ENCODE data around the gene B3GNT8. TPM values are rescaled to one million over a fixed set of nuclear protein-coding genes. Genes with fewer than 3 reads are reported as not detected.
"Not testable (repeated sequence)": the region's sequence is repeated elsewhere in the genome, so short reads cannot be mapped to it uniquely, and the experiment has no call there.

B3GNT8 gene, protein sequence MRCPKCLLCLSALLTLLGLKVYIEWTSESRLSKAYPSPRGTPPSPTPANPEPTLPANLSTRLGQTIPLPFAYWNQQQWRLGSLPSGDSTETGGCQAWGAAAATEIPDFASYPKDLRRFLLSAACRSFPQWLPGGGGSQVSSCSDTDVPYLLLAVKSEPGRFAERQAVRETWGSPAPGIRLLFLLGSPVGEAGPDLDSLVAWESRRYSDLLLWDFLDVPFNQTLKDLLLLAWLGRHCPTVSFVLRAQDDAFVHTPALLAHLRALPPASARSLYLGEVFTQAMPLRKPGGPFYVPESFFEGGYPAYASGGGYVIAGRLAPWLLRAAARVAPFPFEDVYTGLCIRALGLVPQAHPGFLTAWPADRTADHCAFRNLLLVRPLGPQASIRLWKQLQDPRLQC
- total RNA-seq: 1 to 10 TPM; 2.0 to 3.6 (median 3.1) TPM
- polyA plus RNA-seq: 3.4 TPM
- long read RNA-seq, donor 1, partial matches to known transcripts: 2 of 10 reads
- long read RNA-seq, donor 1, other reads (novel, unspliced or antisense): 7 of 10 reads
- long read RNA-seq, donor 2, partial matches to known transcripts: 8 of 8 reads
- long read RNA-seq, donor 2, other reads (novel, unspliced or antisense): 0 of 8 reads
- long read RNA-seq, donor 3, partial matches to known transcripts: 3 of 6 reads
- long read RNA-seq, donor 3, other reads (novel, unspliced or antisense): 3 of 6 reads
- long read RNA-seq, donor 4, partial matches to known transcripts: 0 of 3 reads
- long read RNA-seq, donor 4, other reads (novel, unspliced or antisense): 3 of 3 reads

DNA sequence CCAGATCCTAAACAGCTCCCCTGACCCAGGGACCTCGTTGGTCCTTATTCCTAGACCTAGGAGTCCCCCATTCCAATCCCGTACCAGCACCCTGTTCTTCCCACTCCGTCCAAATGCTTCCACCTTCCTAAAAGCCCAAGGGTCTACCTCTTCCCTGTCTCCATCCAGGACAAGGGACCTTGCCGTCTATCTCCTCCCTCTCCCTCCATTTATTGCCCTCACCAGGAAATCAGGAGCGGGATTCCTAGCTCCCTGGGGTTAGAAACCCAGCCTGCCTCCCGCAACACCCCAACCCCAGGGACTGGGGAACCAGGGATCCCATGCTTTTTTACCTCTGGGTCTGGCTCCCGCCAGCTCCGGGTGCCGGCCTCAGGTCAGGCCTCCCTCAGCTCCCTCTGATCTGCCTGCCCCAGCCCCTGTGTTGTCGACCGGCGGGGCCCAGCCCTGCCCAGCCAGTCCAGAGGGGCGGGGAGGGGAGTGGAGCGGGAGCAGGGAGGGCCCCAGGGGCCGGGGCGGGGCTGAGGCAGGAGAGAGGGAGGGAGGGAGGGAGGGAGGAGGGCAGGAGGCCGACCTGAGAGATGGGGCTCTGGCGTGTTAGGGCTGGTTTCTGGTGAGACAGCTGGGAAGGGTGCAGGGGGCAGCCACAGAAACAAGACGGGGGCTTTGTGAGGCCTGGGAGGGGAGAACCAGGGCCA lies at the start of gene B3GNT8:
Gene B3GNT8, minus strand, starts transcription at position 423 of the 695 bp plus-strand sequence. CDS start 596 bp downstream, outside the sequence.
- H3K27me3 ChIP-seq (ENCODE audit: control insufficient read depth, insufficient read depth): no peaks in the 10 kb centered on the region
- DNase-seq (peak; percentile 88 to 95 (median 95)), ATAC-seq (peak; percentile 90 to 92)
- intact Hi-C loops (cut with DNase I): no loop called here
- peak within 1 kb of the TSS; percentile 78 for H3K27ac ChIP-seq (ENCODE audit: low read length)
- no peaks in the 10 kb centered on the region for H3K9me3 ChIP-seq (ENCODE audit: control insufficient read depth, low read length)
- H3K4me3 ChIP-seq (ENCODE audit: low read length): peak within 1 kb of the TSS; percentile 74
- peaks cover 6% of the 10 kb centered on the region for H3K4me1 ChIP-seq (ENCODE audit: control insufficient read depth, insufficient read depth, low read length)
- 9% methylated on average over 19 of the region's 19 CpGs for WGBS

DNA sequence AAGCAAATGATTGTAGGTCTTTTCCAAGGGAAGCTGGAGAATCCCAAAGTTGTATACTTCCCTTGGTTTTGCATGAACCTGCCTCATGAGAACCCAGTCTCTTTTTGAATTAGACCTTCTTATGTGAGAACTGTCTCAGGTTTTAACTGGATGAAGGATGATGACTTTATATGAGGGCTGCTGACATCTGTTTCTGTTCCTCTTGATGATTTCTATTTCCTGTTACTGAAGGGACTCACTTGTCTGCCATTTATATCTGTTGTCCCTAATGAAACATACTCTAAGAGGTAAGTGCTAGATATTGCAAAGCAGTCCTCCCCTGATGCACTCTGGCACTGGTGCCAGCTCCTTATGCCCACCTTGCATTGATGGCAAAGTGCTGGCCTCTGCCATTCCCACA lies 49.4 kb upstream of the B3GNT8 start:
- DNase-seq (no peak), ATAC-seq (no peak)
- H3K27ac ChIP-seq (ENCODE audit: low read length): no peak overlapping the region
- H3K4me3 ChIP-seq (ENCODE audit: low read length): no peak overlapping the region
- H3K4me1 ChIP-seq (ENCODE audit: control insufficient read depth, insufficient read depth, low read length): no peaks in the 10 kb centered on the region
- no peaks in the 10 kb centered on the region for H3K27me3 ChIP-seq (ENCODE audit: control insufficient read depth, insufficient read depth)
- no peaks in the 10 kb centered on the region for H3K9me3 ChIP-seq (ENCODE audit: control insufficient read depth, low read length)
- intact Hi-C loops (cut with DNase I): no loop called here

GRCh38 chr19:41463257-41464256 lies 36.4 kb upstream of the B3GNT8 start:
- ATAC-seq; H3K4me3 ChIP-seq (ENCODE audit: low read length); H3K4me1 ChIP-seq (ENCODE audit: control insufficient read depth, insufficient read depth, low read length); intact Hi-C loops (cut with DNase I); H3K27me3 ChIP-seq (ENCODE audit: control insufficient read depth, insufficient read depth); H3K27ac ChIP-seq (ENCODE audit: low read length); H3K9me3 ChIP-seq (ENCODE audit: control insufficient read depth, low read length): not testable (repeated sequence)
- 82% methylated on average over 22 of the region's 22 CpGs for WGBS
- peak in 1 of 3 donors; percentile 53 for DNase-seq

- no peak overlapping the region for H3K27ac ChIP-seq (ENCODE audit: low read length)
- H3K9me3 ChIP-seq (ENCODE audit: control insufficient read depth, low read length): no peaks in the 10 kb centered on the region
- ATAC-seq (no peak), DNase-seq (no peak)
- intact Hi-C loops (cut with DNase I): no loop called here
- H3K4me3 ChIP-seq (ENCODE audit: low read length): no peak overlapping the region
- no peaks in the 10 kb centered on the region for H3K4me1 ChIP-seq (ENCODE audit: control insufficient read depth, insufficient read depth, low read length)
- H3K27me3 ChIP-seq (ENCODE audit: control insufficient read depth, insufficient read depth): no peaks in the 10 kb centered on the region
- 66% methylated on average over 6 of the region's 6 CpGs for WGBS
These were observed 35.3 kb upstream of the B3GNT8 start for GRCh38 chr19:41462497-41462896.

GRCh38 chr19:41457241-41457640 lies 30.1 kb upstream of the B3GNT8 start:
- DNase-seq: no peak
- 63% methylated on average over 1 of the region's 1 CpG for WGBS
- Histone ChIP-seq H3K27me3 (ENCODE audit: control insufficient read depth, insufficient read depth) (no peaks in the 10 kb centered on the region), H3K4me3 (ENCODE audit: low read length) (no peak overlapping the region), H3K27ac (ENCODE audit: low read length) (no peak overlapping the region), H3K9me3 (ENCODE audit: control insufficient read depth, low read length) (no peaks in the 10 kb centered on the region), H3K4me1 (ENCODE audit: control insufficient read depth, insufficient read depth, low read length) (peaks cover 2% of the 10 kb centered on the region)
- intact Hi-C loops (cut with DNase I): loop anchor here in 1 of 4 donors (10.0 kb wide), 1 partner anchor 78 kb away; no protein-coding TSS in a partner anchor
- peak in 1 of 2 donors; percentile 47 for ATAC-seq

DNA sequence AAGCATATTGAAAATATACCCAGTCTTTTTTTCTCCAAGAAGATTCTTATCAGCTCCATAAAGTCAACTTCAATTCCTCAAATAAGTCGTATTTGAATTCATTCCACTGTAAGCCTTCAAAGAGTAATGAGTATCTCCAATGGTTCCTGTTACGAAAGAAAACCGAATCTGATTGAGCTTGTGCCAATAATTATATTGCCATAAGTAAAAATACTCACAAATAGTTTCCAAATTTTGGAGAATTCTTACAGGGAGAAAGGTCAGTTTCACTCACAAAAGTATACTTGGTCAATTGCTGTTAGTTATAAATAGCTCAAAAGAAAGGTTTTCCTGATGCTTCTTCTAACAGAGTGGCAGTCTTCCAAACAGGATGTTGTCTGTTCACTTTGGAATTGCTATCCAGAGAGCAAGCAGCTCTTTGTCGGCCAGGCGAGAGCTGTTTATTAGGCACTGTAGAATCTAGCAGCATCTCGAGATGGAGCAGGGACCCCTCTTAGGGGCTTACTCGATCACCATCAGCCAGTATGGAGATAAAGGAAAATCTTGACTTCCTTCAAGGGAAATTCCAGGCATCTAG lies 29.3 kb upstream of the B3GNT8 start:
- H3K4me1 ChIP-seq (ENCODE audit: control insufficient read depth, insufficient read depth, low read length): peaks cover 2% of the 10 kb centered on the region
- whole genome bisulfite sequencing: 24% methylated on average over 7 of the region's 7 CpGs
- H3K27me3 ChIP-seq (ENCODE audit: control insufficient read depth, insufficient read depth): no peaks in the 10 kb centered on the region
- no peak overlapping the region for H3K4me3 ChIP-seq (ENCODE audit: low read length)
- H3K9me3 ChIP-seq (ENCODE audit: control insufficient read depth, low read length): no peaks in the 10 kb centered on the region
- intact Hi-C loops (cut with DNase I): loop anchor here in 1 of 4 donors (10.0 kb wide), 1 partner anchor 78 kb away; no protein-coding TSS in a partner anchor
- ATAC-seq: peak; percentile 68 to 84
- peak in 1 of 3 donors; percentile 43 for DNase-seq
- peak overlapping the region; percentile 81 for H3K27ac ChIP-seq (ENCODE audit: low read length)

DNA sequence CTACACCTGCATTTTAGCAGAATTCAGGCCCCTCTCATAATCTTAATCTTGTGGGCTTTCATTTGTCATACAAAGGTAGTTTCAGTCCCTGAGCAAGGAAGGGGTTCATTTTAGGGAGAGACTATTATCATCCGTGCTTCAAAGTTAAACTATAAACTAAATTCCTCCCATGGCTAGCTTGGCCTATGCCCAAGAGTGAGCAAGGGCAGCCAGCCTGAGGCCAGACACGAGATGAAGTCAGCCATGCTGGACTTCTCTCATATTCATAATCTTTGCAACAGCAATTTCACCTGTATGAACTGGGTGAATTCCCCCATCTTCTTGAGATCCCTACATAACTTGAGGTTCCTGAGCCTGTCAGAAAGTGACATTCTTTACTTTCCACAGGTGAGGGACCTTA lies 28.8 kb upstream of the B3GNT8 start:
- DNase-seq: no peak
- 21% methylated on average over 2 of the region's 2 CpGs for WGBS
- Histone ChIP-seq H3K4me1 (ENCODE audit: control insufficient read depth, insufficient read depth, low read length) (peaks cover 2% of the 10 kb centered on the region), H3K4me3 (ENCODE audit: low read length) (no peak overlapping the region), H3K9me3 (ENCODE audit: control insufficient read depth, low read length) (no peaks in the 10 kb centered on the region), H3K27ac (ENCODE audit: low read length) (no peak overlapping the region), H3K27me3 (ENCODE audit: control insufficient read depth, insufficient read depth) (no peaks in the 10 kb centered on the region)
- ATAC-seq: no peak
- intact Hi-C loops (cut with DNase I): loop anchor here in 1 of 4 donors (10.0 kb wide), 1 partner anchor 79 kb away; no protein-coding TSS in a partner anchor

GRCh38 chr19:41452584-41453275 lies 25.6 kb upstream of the B3GNT8 start:
- DNase-seq: no peak
- H3K27ac ChIP-seq (ENCODE audit: low read length): no peak overlapping the region
- H3K4me3 ChIP-seq (ENCODE audit: low read length): no peak overlapping the region
- H3K27me3 ChIP-seq (ENCODE audit: control insufficient read depth, insufficient read depth): no peaks in the 10 kb centered on the region
- 63% methylated on average over 6 of the region's 6 CpGs for WGBS
- intact Hi-C loops (cut with DNase I): loop anchor here (5.0 to 10.0 kb wide), 2 partner anchors 82 to 120 kb away; no protein-coding TSS in a partner anchor
- H3K4me1 ChIP-seq (ENCODE audit: control insufficient read depth, insufficient read depth, low read length): peaks cover 2% of the 10 kb centered on the region
- ATAC-seq: no peak
- no peaks in the 10 kb centered on the region for H3K9me3 ChIP-seq (ENCODE audit: control insufficient read depth, low read length)

GRCh38 chr19:41449865-41450178 lies 22.6 kb upstream of the B3GNT8 start:
- H3K4me3 ChIP-seq (ENCODE audit: low read length): no peak overlapping the region
- ATAC-seq: peak in 1 of 2 donors; percentile 3
- intact Hi-C loops (cut with DNase I): loop anchor here (5.0 to 10.0 kb wide), 3 partner anchors 85 to 122 kb away; no protein-coding TSS in a partner anchor
- no peaks in the 10 kb centered on the region for H3K9me3 ChIP-seq (ENCODE audit: control insufficient read depth, low read length)
- H3K27me3 ChIP-seq (ENCODE audit: control insufficient read depth, insufficient read depth): no peaks in the 10 kb centered on the region
- no peak overlapping the region for H3K27ac ChIP-seq (ENCODE audit: low read length)
- no peak for DNase-seq
- H3K4me1 ChIP-seq (ENCODE audit: control insufficient read depth, insufficient read depth, low read length): no peaks in the 10 kb centered on the region
- WGBS: 68% methylated on average over 3 of the region's 3 CpGs

Measured in right cardiac atrium (tissue), 5 donors.